K562 (cell line): ENCODE data around the gene WSCD1. TPM values are rescaled to one million over a fixed set of nuclear protein-coding genes. Genes with fewer than 3 reads are reported as not detected.
A peak's percentile ranks its signal among the peaks of the same experiment; 100 is the strongest.

Experiments
- ATAC-seq: fragments of 200-7000 bp; cut with Tn5 transposase; 3 replicates; pipeline ENCODE4 v1.9.1; 2020; ENCODE audit warnings: moderate library complexity
- BruUV-seq: library from RNA; stranded (reverse); fragments of 400-500 nt; replicated peaks from 2 replicates; lab custom pipeline; 2021; lab: Mats Ljungman, UMichigan
- CTCF ChIA-PET: fragments of 300-600 bp; formaldehyde crosslinking; extraction: SDS; loops from one replicate; lab custom pipeline; 2021; ENCODE audit warnings: low intra/inter-chr PET ratio; lab: Yijun Ruan, JAX
- POLR2A ChIA-PET: fragments of 300-600, 350-650 bp; sonication (Branson Sonifier 250); formaldehyde crosslinking; extraction: SDS; loops from one replicate; lab custom pipeline; 2021; ENCODE audit warnings: antibody characterized with exemption, inconsistent platforms; lab: Yijun Ruan, JAX
- DNase-seq, 4 experiments: peaks; one replicate each; pipeline versions ENCODE4 v3.0.0 to v3.0.0-alpha.2; 2011 to 2018; ENCODE audit warnings: low spot score in 3 of 4, mixed read lengths in 3 of 4; ENCODE audit errors: extremely low read depth in 1 of 4
- FAIRE-seq: peaks from 2 replicates; lab custom pipeline; 2011; peaks lifted over from hg19 to GRCh38; lab: Jason Lieb, UNC
- H2AFZ ChIP-seq: 2 replicates; pipeline ENCODE4 v1.6.0; 2011; ENCODE audit warnings: low read depth, low read length, control low read depth, inconsistent platforms
- H3K27ac ChIP-seq: fragments of 200-600 bp; 3 replicates; pipeline ENCODE4 v1.8.0; 2011; ENCODE audit warnings: low read depth, mild to moderate bottlenecking, control low read depth, inconsistent platforms, low read length, moderate library complexity, mixed read lengths; ENCODE audit errors: extremely low read depth
- H3K27me3 ChIP-seq, 2 experiments: fragments of 300-600 bp in 1 of 2; 2 replicates in 1 of 2; 3 replicates in 1 of 2; pipeline versions ENCODE4 v1.6.0 to v1.8.0; 2011; ENCODE audit warnings: inconsistent platforms in 2 of 2, low read length in 2 of 2, mild to moderate bottlenecking in 1 of 2, mixed read lengths in 1 of 2, moderate library complexity in 1 of 2; ENCODE audit not compliant: control insufficient read depth in 2 of 2, insufficient read depth in 2 of 2
- H3K36me3 ChIP-seq: fragments of 300-600 bp; 3 replicates; pipeline ENCODE4 v1.8.0; 2011; ENCODE audit warnings: mild to moderate bottlenecking, low read length, inconsistent platforms; ENCODE audit not compliant: control insufficient read depth, insufficient read depth
- H3K4me1 ChIP-seq, 2 experiments: fragments of 200-600 bp in 1 of 2; replicated peaks in 1 of 2; 2 replicates in 1 of 2; 3 replicates in 1 of 2; pipeline versions ENCODE4 v1.5.1 to v1.8.0; 2011; ENCODE audit warnings: inconsistent platforms in 2 of 2, low read length in 2 of 2, mild to moderate bottlenecking in 1 of 2, mixed read lengths in 1 of 2, moderate library complexity in 1 of 2; ENCODE audit not compliant: control insufficient read depth in 2 of 2, insufficient read depth in 2 of 2
- H3K4me2 ChIP-seq: 2 replicates; pipeline ENCODE4 v1.6.1; 2011; ENCODE audit warnings: low read length, control low read depth, inconsistent platforms, mixed read lengths; ENCODE audit not compliant: insufficient read depth
- H3K4me3 ChIP-seq: fragments of 200-600 bp; sonication (generic), shearing (Covaris generic); 2 replicates; pipeline ENCODE4 v1.5.1; 2016; ENCODE audit warnings: control low read depth, inconsistent platforms
- H3K79me2 ChIP-seq: fragments of 200-600 bp; 3 replicates; pipeline ENCODE4 v1.8.0; 2011; ENCODE audit warnings: low read length, inconsistent platforms; ENCODE audit not compliant: control insufficient read depth, insufficient read depth
- H3K9ac ChIP-seq, 2 experiments: 2 replicates each; pipeline versions ENCODE4 v1.6.0 to v1.6.1; 2011; ENCODE audit warnings: low read depth in 2 of 2, low read length in 2 of 2, control low read depth in 1 of 2, inconsistent platforms in 1 of 2, mild to moderate bottlenecking in 1 of 2, mixed read lengths in 1 of 2; ENCODE audit not compliant: insufficient read depth in 1 of 2
- H3K9me1 ChIP-seq: one replicate; pipeline ENCODE4 v1.6.0; 2011; ENCODE audit warnings: inconsistent platforms, mild to moderate bottlenecking, low read length, moderate library complexity; ENCODE audit not compliant: control insufficient read depth, insufficient read depth
- H3K9me3 ChIP-seq: replicated peaks from 2 replicates; pipeline ENCODE4 v1.5.1; 2011; ENCODE audit warnings: low read depth, low read length, inconsistent platforms; ENCODE audit not compliant: control insufficient read depth, insufficient read depth
- H4K20me1 ChIP-seq: replicated peaks from 2 replicates; pipeline ENCODE4 v1.6.1; 2011; ENCODE audit warnings: low read length, inconsistent platforms, mixed read lengths; ENCODE audit not compliant: control insufficient read depth, insufficient read depth
- EGR1 ChIP-seq: fragments of 450-650 bp; conservative IDR thresholded peaks from 2 replicates; pipeline ENCODE4 v1.6.1; 2017; ENCODE audit warnings: mild to moderate bottlenecking
- ERF ChIP-seq: fragments of 450-650 bp; formaldehyde crosslinking; IDR thresholded peaks from 2 replicates; pipeline ENCODE4 v1.4.0; 2020; ENCODE audit warnings: mild to moderate bottlenecking, mixed read lengths
- ZC3H4 ChIP-seq: sonication (generic); formaldehyde crosslinking; IDR thresholded peaks from 2 replicates; pipeline ENCODE4 v1.9.0; 2021; ENCODE audit warnings: missing genetic modification reagents, borderline replicate concordance
- ZNF445 ChIP-seq: fragments of 250-450 bp; sonication (Bioruptor Pico); IDR thresholded peaks from 2 replicates; pipeline ENCODE4 v1.4.0; 2020; ENCODE audit warnings: low read depth, mild to moderate bottlenecking, moderate library complexity
- WGBS: fragments of 100-300 bp; shearing (Covaris generic); methylation state at CpG from one replicate; pipeline ENCODE4 v1.1.6; 2016; ENCODE audit warnings: low coverage, mixed read lengths; ENCODE audit not compliant: insufficient coverage; ENCODE audit errors: missing lambda C conversion rate; 5-methylcytosine and 5-hydroxymethylcytosine counted together
- in situ Hi-C: fragments of 300-500 bp; cut with MboI; formaldehyde crosslinking; loops from 4 replicates; pipeline ENCODE4 v1.15.0; 2018; ENCODE audit warnings: inconsistent platforms, mixed read lengths
- intact Hi-C: fragments of 100-400 bp; cut with micrococcal nuclease; formaldehyde crosslinking; loops from 2 replicates; pipeline ENCODE4 v1.14.2; 2022
- polyA plus RNA-seq, 8 experiments: library from polyadenylated mRNA; depleted of rRNA in 4 of 8; stranded (reverse) in 5 of 8; unstranded in 3 of 8; fragments of >200 nt; fragmentation: Nextera tagmentation in 2 of 8; fragmentation: Illumina TruSeq in 1 of 8; extraction: Ambion mirVana in 2 of 8; extraction: Trizol in 1 of 8; gene quantifications; 2 replicates each; pipeline versions ENCODE4 v1.2.1 to v1.2.3, GENCODE V29; 2011 to 2014; ENCODE audit warnings: inconsistent platforms in 1 of 8, missing spikeins in 1 of 8
- total RNA-seq, 7 experiments: library from RNA; depleted of rRNA in 6 of 7; stranded (reverse); fragments of >200 nt in 6 of 7; fragmentation: Illumina TruSeq in 2 of 7; extraction: Trizol in 2 of 7; gene quantifications; 2 replicates each; pipeline versions ENCODE4 v1.2.1 to v1.2.3, GENCODE V29; 2011 to 2021; ENCODE audit warnings: low replicate concordance in 1 of 7
- TF ChIP-seq, protein P1 (sequence below): fragments of 450-650 bp; formaldehyde crosslinking; IDR thresholded peaks from 2 replicates; pipeline ENCODE4 v1.4.0; 2022; ENCODE audit warnings: missing genetic modification characterization

The WSCD1 gene
- total and polyA plus RNA-seq, 9 of the 15 experiments (the other 6 are each of a cell fraction or from before 2014, with no cell fraction given) = not detected

- ATAC-seq (no peak), FAIRE-seq (no peak), DNase-seq (peak in 1 of 4 experiments; percentile 6)
- H3K27me3 ChIP-seq = peaks cover 0 to 16% of the 10 kb centered on the region in 2 experiments; a peak in 3 of 5 replicates
- no peak overlapping the region for H3K27ac ChIP-seq
- no peak for TF ChIP-seq ZC3H4
- TF ChIP-seq ERF (CRISPR knock-in tag) = no peak
- TF ChIP-seq, protein P1, sequence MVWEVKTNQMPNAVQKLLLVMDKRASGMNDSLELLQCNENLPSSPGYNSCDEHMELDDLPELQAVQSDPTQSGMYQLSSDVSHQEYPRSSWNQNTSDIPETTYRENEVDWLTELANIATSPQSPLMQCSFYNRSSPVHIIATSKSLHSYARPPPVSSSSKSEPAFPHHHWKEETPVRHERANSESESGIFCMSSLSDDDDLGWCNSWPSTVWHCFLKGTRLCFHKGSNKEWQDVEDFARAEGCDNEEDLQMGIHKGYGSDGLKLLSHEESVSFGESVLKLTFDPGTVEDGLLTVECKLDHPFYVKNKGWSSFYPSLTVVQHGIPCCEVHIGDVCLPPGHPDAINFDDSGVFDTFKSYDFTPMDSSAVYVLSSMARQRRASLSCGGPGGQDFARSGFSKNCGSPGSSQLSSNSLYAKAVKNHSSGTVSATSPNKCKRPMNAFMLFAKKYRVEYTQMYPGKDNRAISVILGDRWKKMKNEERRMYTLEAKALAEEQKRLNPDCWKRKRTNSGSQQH (CRISPR knock-in tag) = no peak
- 0 out of 2 replicates have a peak, but pooled peaks have one; percentile 15 for TF ChIP-seq EGR1
- in situ Hi-C loops = no loop called here
- WGBS = 0% methylated on average over 5 of the region's 5 CpGs
- H3K4me2 ChIP-seq = no peak overlapping the region
- CTCF ChIA-PET = no interaction called here
- no peaks in the 10 kb centered on the region for H3K79me2 ChIP-seq
- no peaks in the 10 kb centered on the region for H3K9me3 ChIP-seq
- intact Hi-C loops = no loop called here
- no peaks in the 10 kb centered on the region for H3K36me3 ChIP-seq
- no TSS peak for BruUV-seq
- H3K9me1 ChIP-seq = no peaks in the 10 kb centered on the region
- H3K4me3 ChIP-seq = no peak overlapping the region
- H4K20me1 ChIP-seq = no peaks in the 10 kb centered on the region; the same call in 1 of the 2 replicates
- H2AFZ ChIP-seq = no peak overlapping the region
- H3K4me1 ChIP-seq = no peaks in the 10 kb centered on the region
- H3K9ac ChIP-seq = no peak overlapping the region
- POLR2A ChIA-PET = no interaction called here
These were observed 3.1 kb upstream of the WSCD1 start for GRCh38 chr17:6067060-6067459.

DNA sequence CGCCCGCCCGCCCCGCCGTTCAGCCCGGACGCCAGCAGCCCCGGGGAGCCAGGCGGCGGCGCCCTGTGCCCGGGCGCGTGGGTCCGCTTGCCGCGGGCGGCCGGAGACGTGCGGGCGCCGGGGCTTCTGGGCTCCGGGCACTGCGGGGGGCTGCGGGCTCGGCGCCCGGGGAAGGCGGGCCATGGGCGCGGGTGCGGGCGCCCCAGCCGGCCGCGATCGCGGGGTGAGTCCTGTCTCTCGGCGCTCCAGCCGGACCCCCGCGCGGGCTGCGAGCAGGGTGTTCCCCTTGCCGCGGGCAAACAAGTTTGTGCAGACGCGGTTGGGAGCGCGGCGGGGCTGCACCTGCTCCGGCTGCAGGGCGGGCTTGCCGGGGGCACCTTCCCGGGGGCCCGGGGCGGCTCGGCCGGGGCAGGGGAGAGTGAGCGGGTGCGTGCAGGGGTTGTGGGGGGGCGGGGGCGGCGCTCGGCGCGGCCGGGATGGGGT is 292 bp downstream of the WSCD1 start:
- no peak for DNase-seq
- TF ChIP-seq ZNF445 (CRISPR knock-in tag) = no peak

More for the DNA sequence above, 292 bp downstream of the WSCD1 start:
- ATAC-seq = no peak
- Histone ChIP-seq H3K36me3 (no peaks in the 10 kb centered on the region), H2AFZ (no peak overlapping the region), H3K9me1 (no peaks in the 10 kb centered on the region), H3K9ac (no peak overlapping the region), H3K4me1 (no peaks in the 10 kb centered on the region), H3K4me3 (no peak overlapping the region), H3K27ac (no peak overlapping the region), H3K79me2 (no peaks in the 10 kb centered on the region), H3K4me2 (no peak overlapping the region), H4K20me1 (peaks cover 3% of the 10 kb centered on the region; the same call in 1 of the 2 replicates), H3K9me3 (no peaks in the 10 kb centered on the region), H3K27me3 (peaks cover 0 to 16% of the 10 kb centered on the region in 2 experiments; a peak in 3 of 5 replicates)
- in situ Hi-C loops (no loop called here), intact Hi-C loops (no loop called here)
- FAIRE-seq = no peak
- CTCF ChIA-PET = no interaction called here
- POLR2A ChIA-PET = interaction anchor here (0.7 kb wide), 1 partner anchor 283 kb away, joined by 5 read pairs; no protein-coding TSS in a partner anchor
- 44% methylated on average over 5 of the region's 70 CpGs for WGBS
- BruUV-seq = no TSS peak
